H9 (cell line): Measurements from ENCODE around the gene SECTM1. TPM values are rescaled to one million over a fixed set of nuclear protein-coding genes. Genes with fewer than 3 reads are reported as not detected.

Experiments used
- DNase-seq: peaks from one replicate; pipeline ENCODE4 v3.0.0-alpha.2; 2017
- H2AFZ ChIP-seq: one replicate; pipeline ENCODE4 v1.6.1; 2013; ENCODE audit warnings: mild to moderate bottlenecking, low read length, control low read depth, moderate library complexity
- H2AK5ac ChIP-seq: 2 replicates; pipeline ENCODE4 v1.6.1; 2013; ENCODE audit warnings: low read length, control low read depth, mixed read lengths; ENCODE audit not compliant: insufficient read length
- H2BK120ac ChIP-seq: one replicate; pipeline ENCODE4 v1.6.1; 2013; ENCODE audit warnings: low read depth, mild to moderate bottlenecking, low read length, control low read depth, inconsistent platforms; ENCODE audit not compliant: poor library complexity, severe bottlenecking
- H2BK12ac ChIP-seq: 2 replicates; pipeline ENCODE4 v1.6.1; 2013; ENCODE audit warnings: low read length, control low read depth, mixed read lengths, low read depth; ENCODE audit not compliant: insufficient read length
- H2BK15ac ChIP-seq: 2 replicates; pipeline ENCODE4 v1.6.1; 2013; ENCODE audit warnings: low read depth, low read length, control low read depth
- H2BK20ac ChIP-seq: one replicate; pipeline ENCODE4 v1.6.1; 2013; ENCODE audit warnings: low read depth, mild to moderate bottlenecking, low read length, control low read depth, inconsistent platforms; ENCODE audit not compliant: poor library complexity, severe bottlenecking
- H2BK5ac ChIP-seq: 2 replicates; pipeline ENCODE4 v1.6.1; 2013; ENCODE audit warnings: low read length, control low read depth, mixed read lengths; ENCODE audit not compliant: insufficient read length
- H3K14ac ChIP-seq: 2 replicates; pipeline ENCODE4 v1.6.1; 2013; ENCODE audit warnings: low read length, control low read depth; ENCODE audit not compliant: insufficient read depth
- H3K18ac ChIP-seq: 2 replicates; pipeline ENCODE4 v1.6.1; 2013; ENCODE audit warnings: low read depth, mild to moderate bottlenecking, mixed read lengths, low read length, control low read depth; ENCODE audit not compliant: insufficient read length
- H3K23ac ChIP-seq: 2 replicates; pipeline ENCODE4 v1.6.1; 2013; ENCODE audit warnings: low read length, control low read depth, mixed read lengths, low read depth; ENCODE audit not compliant: insufficient read length
- H3K23me2 ChIP-seq: 2 replicates; pipeline ENCODE4 v1.6.1; 2013; ENCODE audit warnings: low read depth, mild to moderate bottlenecking, mixed read lengths, low read length, control low read depth; ENCODE audit not compliant: insufficient read length, poor library complexity, severe bottlenecking
- H3K27ac ChIP-seq: 2 replicates; pipeline ENCODE4 v1.5.1; 2013; ENCODE audit warnings: low read length, control low read depth, mixed read lengths, low read depth; ENCODE audit not compliant: insufficient read length
- H3K27me3 ChIP-seq: 2 replicates; pipeline ENCODE4 v1.6.1; 2013; ENCODE audit warnings: low read length, control low read depth, inconsistent platforms; ENCODE audit not compliant: insufficient read depth
- H3K4ac ChIP-seq: 2 replicates; pipeline ENCODE4 v1.6.1; 2013; ENCODE audit warnings: low read depth, mild to moderate bottlenecking, control low read depth, inconsistent platforms, low read length, moderate library complexity
- H3K4me1 ChIP-seq: 2 replicates; pipeline ENCODE4 v1.6.1; 2013; ENCODE audit warnings: low read length, control low read depth, inconsistent platforms; ENCODE audit not compliant: insufficient read depth
- H3K4me2 ChIP-seq: 2 replicates; pipeline ENCODE4 v1.6.1; 2013; ENCODE audit warnings: low read length, control low read depth, mixed read lengths; ENCODE audit not compliant: insufficient read length, insufficient read depth
- H3K56ac ChIP-seq: 2 replicates; pipeline ENCODE4 v1.6.1; 2013; ENCODE audit warnings: low read depth, mild to moderate bottlenecking, mixed read lengths, low read length, control low read depth; ENCODE audit not compliant: insufficient read length
- H3K79me1 ChIP-seq: 2 replicates; pipeline ENCODE4 v1.6.1; 2013; ENCODE audit warnings: low read depth, mild to moderate bottlenecking, moderate library complexity, low read length, control low read depth, inconsistent platforms; ENCODE audit not compliant: insufficient read depth, poor library complexity, severe bottlenecking
- H3K79me2 ChIP-seq: 2 replicates; pipeline ENCODE4 v1.6.1; 2013; ENCODE audit warnings: low read length, control low read depth, inconsistent platforms; ENCODE audit not compliant: insufficient read depth
- H3K9ac ChIP-seq: 2 replicates; pipeline ENCODE4 v1.6.1; 2013; ENCODE audit warnings: low read length, control low read depth, mixed read lengths; ENCODE audit not compliant: insufficient read length; ENCODE audit errors: extremely low read depth
- H3K9me3 ChIP-seq: one replicate; pipeline ENCODE4 v1.6.1; 2013; ENCODE audit warnings: low read depth, low read length, inconsistent platforms; ENCODE audit not compliant: control insufficient read depth
- H3T11ph ChIP-seq: one replicate; pipeline ENCODE4 v1.6.1; 2013; ENCODE audit warnings: mild to moderate bottlenecking, low read length, control low read depth, inconsistent platforms
- H4K20me1 ChIP-seq: one replicate; pipeline ENCODE4 v1.6.1; 2013; ENCODE audit not compliant: control insufficient read depth, insufficient read length, insufficient read depth
- H4K5ac ChIP-seq: 2 replicates; pipeline ENCODE4 v1.6.1; 2013; ENCODE audit warnings: low read depth, mild to moderate bottlenecking, mixed read lengths, low read length, control low read depth; ENCODE audit not compliant: insufficient read length
- H4K8ac ChIP-seq: replicated peaks from 2 replicates; pipeline ENCODE4 v1.6.1; 2013; ENCODE audit warnings: low read length, control low read depth, mixed read lengths, low read depth; ENCODE audit not compliant: insufficient read length
- H4K91ac ChIP-seq: 2 replicates; pipeline ENCODE4 v1.6.1; 2013; ENCODE audit warnings: low read depth, mild to moderate bottlenecking, moderate library complexity, mixed read lengths, low read length, control low read depth; ENCODE audit not compliant: insufficient read length
- H3K27ac Mint-ChIP-seq, 3 experiments: 2 replicates in 2 of 3; 3 replicates in 1 of 3; pipeline ENCODE4 v1.8.0; 2020 to 2021; ENCODE audit warnings: mixed read lengths in 3 of 3, mild to moderate bottlenecking in 1 of 3, moderate library complexity in 1 of 3
- H3K27me3 Mint-ChIP-seq: 2 replicates; pipeline ENCODE4 v1.8.0; 2021; ENCODE audit warnings: low read depth, mild to moderate bottlenecking, moderate library complexity, mixed read lengths
- H3K36me3 Mint-ChIP-seq, 3 experiments: 2 replicates in 2 of 3; 3 replicates in 1 of 3; pipeline ENCODE4 v1.8.0; 2020 to 2021; ENCODE audit warnings: low read depth in 3 of 3, mixed read lengths in 3 of 3; ENCODE audit not compliant: insufficient read depth in 1 of 3
- H3K4me1 Mint-ChIP-seq, 2 experiments: 2 replicates each; pipeline ENCODE4 v1.8.0; 2020; ENCODE audit warnings: mixed read lengths in 2 of 2
- H3K4me3 Mint-ChIP-seq, 2 experiments: 2 replicates in 1 of 2; 3 replicates in 1 of 2; pipeline ENCODE4 v1.8.0; 2020 to 2021; ENCODE audit warnings: mild to moderate bottlenecking in 2 of 2, mixed read lengths in 2 of 2, moderate library complexity in 1 of 2
- H3K9me3 Mint-ChIP-seq, 2 experiments: 2 replicates in 1 of 2; 3 replicates in 1 of 2; pipeline ENCODE4 v1.8.0; 2020; ENCODE audit warnings: mild to moderate bottlenecking in 2 of 2, mixed read lengths in 2 of 2, moderate library complexity in 1 of 2
- CTCF ChIP-seq: fragments of 200-600 bp; sonication (generic); conservative IDR thresholded peaks from 3 replicates; pipeline ENCODE4 v1.8.0; 2021; ENCODE audit warnings: antibody characterized with exemption, mild to moderate bottlenecking
- WGBS: extraction: QIAGEN DNeasy Blood & Tissue Kit; methylation state at CpG from one replicate; pipeline ENCODE4 v1.1.7; 2013; ENCODE audit warnings: missing lambda C conversion rate, low lambda C conversion rate, mixed read lengths; ENCODE audit not compliant: insufficient read length; ENCODE audit errors: extremely low coverage; 5-methylcytosine and 5-hydroxymethylcytosine counted together
- total RNA-seq: library from RNA; stranded (reverse); gene quantifications from 2 replicates; pipeline ENCODE4 v1.2.1, GENCODE V29; 2021

SECTM1 gene
- total RNA-seq, 1 experiment from 2014 or later, result 0.28 TPM

- Histone ChIP-seq H3K56ac (no peak overlapping the region), H3K18ac (no peak overlapping the region), H2BK120ac (no peak overlapping the region), H2BK20ac (no peak overlapping the region), H3K4me2 (no peak overlapping the region), H2AFZ (no peak overlapping the region), H2BK15ac (no peak overlapping the region), H3K9me3 (no peaks in the 10 kb centered on the region), H3K9ac (no peak overlapping the region), H3K14ac (no peak overlapping the region), H4K5ac (no peak overlapping the region), H4K91ac (no peak overlapping the region), H3K79me1 (no peaks in the 10 kb centered on the region), H3K79me2 (no peaks in the 10 kb centered on the region), H4K20me1 (peaks cover under 1% of the 10 kb centered on the region), H3T11ph (no peak overlapping the region), H3K27me3 (no peaks in the 10 kb centered on the region), H2BK5ac (no peak overlapping the region), H4K8ac (no peak overlapping the region), H3K23ac (no peak overlapping the region), H3K4ac (no peak overlapping the region), H2BK12ac (no peak overlapping the region), H3K4me1 (peaks cover 5% of the 10 kb centered on the region; the same call in 1 of the 2 replicates), H2AK5ac (no peak overlapping the region), H3K23me2 (no peaks in the 10 kb centered on the region), H3K27ac (no peak overlapping the region)
- peaks cover 18 to 33% of the 10 kb centered on the region in 2 experiments for H3K4me1 Mint-ChIP-seq
- no peak for DNase-seq
- H3K27me3 Mint-ChIP-seq, result peaks cover 31% of the 10 kb centered on the region
- no peaks in the 10 kb centered on the region for H3K9me3 Mint-ChIP-seq
- no peak for TF ChIP-seq CTCF
- H3K27ac Mint-ChIP-seq, result no peak overlapping the region
- no CpG with 5 or more reads among the region's 25 CpGs for WGBS
- H3K36me3 Mint-ChIP-seq, result no peaks in the 10 kb centered on the region; a peak in 1 of 7 replicates
- H3K4me3 Mint-ChIP-seq, result no peak overlapping the region
Measured at GRCh38 chr17:82324566-82325285, 8.8 kb downstream of the SECTM1 start.
